KMS-11 (cell line): ENCODE data around the gene GIPC3.

ENCODE experiments used
- H2AFZ ChIP-seq: fragments of 200-600 bp; sonication (generic); 2 replicates; pipeline ENCODE4 v1.6.1; 2016; ENCODE audit warnings: antibody characterized with exemption, mixed run types, low read depth
- H3K27ac ChIP-seq: fragments of 200-600 bp; sonication (generic); 2 replicates; pipeline ENCODE4 v1.6.1; 2016; ENCODE audit warnings: mild to moderate bottlenecking, mixed run types
- H3K27me3 ChIP-seq: fragments of 200-600 bp; sonication (generic); 2 replicates; pipeline ENCODE4 v1.6.1; 2017; ENCODE audit warnings: mild to moderate bottlenecking, low read depth, mixed run types, moderate library complexity; ENCODE audit not compliant: insufficient read depth
- H3K36me3 ChIP-seq: fragments of 200-600 bp; sonication (generic); 2 replicates; pipeline ENCODE4 v1.6.1; 2017; ENCODE audit warnings: mild to moderate bottlenecking, mixed run types; ENCODE audit not compliant: insufficient read depth
- H3K4me1 ChIP-seq: fragments of 200-600 bp; sonication (generic); 2 replicates; pipeline ENCODE4 v1.6.1; 2016; ENCODE audit warnings: mild to moderate bottlenecking, low read depth, mixed run types; ENCODE audit not compliant: poor library complexity, severe bottlenecking
- H3K4me2 ChIP-seq: fragments of 200-600 bp; sonication (generic); 2 replicates; pipeline ENCODE4 v1.7.0; 2016; ENCODE audit warnings: mild to moderate bottlenecking, mixed run types
- H3K4me3 ChIP-seq: fragments of 200-600 bp; sonication (generic); IDR thresholded peaks from 2 replicates; pipeline ENCODE4 v1.6.1; 2017; ENCODE audit warnings: low read depth, low read length, mixed read lengths; ENCODE audit not compliant: insufficient read depth
- H3K79me2 ChIP-seq: fragments of 200-600 bp; sonication (generic); 2 replicates; pipeline ENCODE4 v1.6.1; 2016; ENCODE audit warnings: low read depth, mixed run types; ENCODE audit not compliant: insufficient read depth
- H3K9ac ChIP-seq: fragments of 200-600 bp; sonication (generic); 2 replicates; pipeline ENCODE4 v1.6.1; 2016; ENCODE audit warnings: mild to moderate bottlenecking, mixed run types
- H4K20me1 ChIP-seq: fragments of 200-600 bp; sonication (generic); 2 replicates; pipeline ENCODE4 v1.6.1; 2016; ENCODE audit warnings: mild to moderate bottlenecking, mixed run types; ENCODE audit not compliant: insufficient read depth
- TF ChIP-seq, protein P1 (sequence below): fragments of 200-600 bp; sonication (generic); conservative IDR thresholded peaks from 2 replicates; pipeline ENCODE4 v1.6.1; 2017; ENCODE audit warnings: low read depth, mild to moderate bottlenecking, antibody characterized with exemption, low read length, moderate library complexity, mixed read lengths

GIPC3 gene

DNA sequence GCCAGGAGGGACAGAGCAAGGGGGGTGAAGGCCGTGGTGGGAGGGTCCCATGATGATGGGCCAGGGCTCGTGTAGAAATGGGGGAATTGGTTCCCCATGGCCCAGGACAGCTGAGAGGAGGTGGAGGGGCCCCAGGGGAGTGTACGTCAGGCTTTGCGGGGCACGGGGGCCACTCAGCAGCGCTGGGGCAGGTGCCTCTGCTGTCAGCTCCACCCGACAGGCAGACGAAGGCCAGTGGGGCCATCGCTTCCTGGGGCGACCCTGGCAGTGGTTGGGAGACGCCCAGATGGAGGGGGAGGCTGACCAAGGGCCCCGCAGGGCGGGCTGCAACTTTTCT, 48.2 kb upstream of the GIPC3 start:
- H3K27ac ChIP-seq = no peak overlapping the region

DNA sequence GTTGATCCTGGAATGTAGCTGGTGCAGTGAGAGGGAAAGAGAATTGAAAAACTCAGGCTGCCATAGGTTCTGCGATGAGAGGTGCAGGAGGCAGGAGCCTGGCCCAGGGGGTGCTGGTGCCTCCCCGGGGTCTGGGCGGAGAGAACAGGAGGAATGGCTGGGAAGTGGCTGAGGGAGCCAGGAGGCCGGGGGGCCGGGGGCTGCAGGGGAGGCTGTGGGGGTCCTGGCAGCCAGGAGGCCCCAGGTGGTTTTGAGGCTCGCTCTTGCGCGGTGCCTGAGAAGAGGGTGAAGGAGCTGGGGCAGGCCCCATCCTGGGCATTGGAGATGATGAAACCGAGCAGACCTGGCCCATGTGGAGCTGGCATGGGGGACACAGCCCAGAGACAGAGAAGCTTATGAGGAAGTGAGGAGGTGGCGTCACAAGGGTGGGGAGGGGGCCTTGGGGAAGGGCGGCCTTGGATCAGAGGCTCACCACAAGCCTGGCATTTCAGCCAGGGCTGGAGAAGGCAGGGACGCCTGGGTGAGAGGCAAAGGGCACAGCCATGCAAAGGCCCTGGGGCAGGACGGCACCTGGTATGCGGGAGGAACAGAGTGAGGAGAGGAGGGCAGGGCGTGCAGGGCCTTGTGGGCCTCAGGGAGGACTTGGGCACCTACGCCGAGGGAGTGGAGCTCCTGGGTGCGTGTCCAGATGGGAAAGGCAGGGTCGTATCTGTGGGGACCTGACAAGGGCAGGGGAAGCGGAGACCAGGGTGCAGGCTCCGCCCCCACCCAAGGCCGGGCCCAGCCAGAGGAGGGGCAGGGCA, 47.6 kb upstream of the GIPC3 start:
- Histone ChIP-seq H2AFZ (no peak overlapping the region), H3K4me3 (no peak overlapping the region), H4K20me1 (no peaks in the 10 kb centered on the region), H3K27me3 (no peaks in the 10 kb centered on the region), H3K79me2 (no peaks in the 10 kb centered on the region), H3K9ac (no peak overlapping the region), H3K4me1 (no peaks in the 10 kb centered on the region), H3K27ac (no peak overlapping the region), H3K36me3 (no peaks in the 10 kb centered on the region), H3K4me2 (no peak overlapping the region)
- TF ChIP-seq, protein P1, sequence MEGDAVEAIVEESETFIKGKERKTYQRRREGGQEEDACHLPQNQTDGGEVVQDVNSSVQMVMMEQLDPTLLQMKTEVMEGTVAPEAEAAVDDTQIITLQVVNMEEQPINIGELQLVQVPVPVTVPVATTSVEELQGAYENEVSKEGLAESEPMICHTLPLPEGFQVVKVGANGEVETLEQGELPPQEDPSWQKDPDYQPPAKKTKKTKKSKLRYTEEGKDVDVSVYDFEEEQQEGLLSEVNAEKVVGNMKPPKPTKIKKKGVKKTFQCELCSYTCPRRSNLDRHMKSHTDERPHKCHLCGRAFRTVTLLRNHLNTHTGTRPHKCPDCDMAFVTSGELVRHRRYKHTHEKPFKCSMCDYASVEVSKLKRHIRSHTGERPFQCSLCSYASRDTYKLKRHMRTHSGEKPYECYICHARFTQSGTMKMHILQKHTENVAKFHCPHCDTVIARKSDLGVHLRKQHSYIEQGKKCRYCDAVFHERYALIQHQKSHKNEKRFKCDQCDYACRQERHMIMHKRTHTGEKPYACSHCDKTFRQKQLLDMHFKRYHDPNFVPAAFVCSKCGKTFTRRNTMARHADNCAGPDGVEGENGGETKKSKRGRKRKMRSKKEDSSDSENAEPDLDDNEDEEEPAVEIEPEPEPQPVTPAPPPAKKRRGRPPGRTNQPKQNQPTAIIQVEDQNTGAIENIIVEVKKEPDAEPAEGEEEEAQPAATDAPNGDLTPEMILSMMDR = no peak

More for the DNA sequence above, 48.2 kb upstream of the GIPC3 start:
- no peaks in the 10 kb centered on the region for H3K36me3 ChIP-seq
- TF ChIP-seq, protein P1 = no peak
- no peaks in the 10 kb centered on the region for H3K4me1 ChIP-seq
- no peak overlapping the region for H3K4me3 ChIP-seq
- H4K20me1 ChIP-seq = no peaks in the 10 kb centered on the region
- no peaks in the 10 kb centered on the region for H3K27me3 ChIP-seq
- H3K9ac ChIP-seq = no peak overlapping the region
- H3K79me2 ChIP-seq = no peaks in the 10 kb centered on the region
- no peak overlapping the region for H3K4me2 ChIP-seq
- no peak overlapping the region for H2AFZ ChIP-seq

DNA sequence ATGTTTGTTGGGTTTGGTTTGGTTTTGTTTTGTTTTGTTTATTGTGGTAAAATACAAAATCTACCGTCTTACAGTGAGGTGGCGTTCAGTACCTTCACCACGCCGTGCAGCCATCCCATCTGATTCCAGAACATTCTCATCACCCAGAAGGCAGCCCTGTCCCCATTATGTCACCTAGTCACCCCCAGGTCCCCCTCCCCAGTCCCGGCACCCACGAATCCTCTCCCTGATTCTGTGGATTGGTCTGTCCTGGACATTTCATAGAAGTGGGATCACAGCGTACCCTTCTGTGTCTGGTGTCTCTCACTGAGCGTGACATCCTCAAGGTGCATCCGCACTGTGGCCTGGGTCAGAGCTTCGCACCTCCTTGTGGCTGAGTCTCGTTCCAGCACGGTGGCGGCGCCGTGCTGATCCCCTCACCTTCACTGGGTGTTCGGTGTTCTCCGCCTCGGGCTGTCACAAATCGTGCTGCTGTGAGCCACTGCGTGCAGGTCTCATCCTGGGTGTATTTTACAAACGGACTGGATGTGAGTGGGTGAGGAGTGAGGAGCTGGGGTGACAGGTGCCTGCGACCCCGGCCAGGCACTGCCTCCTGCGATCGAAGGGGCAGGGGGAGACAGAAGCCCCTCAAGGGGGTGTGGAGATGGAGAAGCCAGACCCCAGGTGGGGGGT, 46.9 kb upstream of the GIPC3 start:
- Histone ChIP-seq H3K9ac (no peak overlapping the region), H3K36me3 (no peaks in the 10 kb centered on the region), H3K4me2 (no peak overlapping the region)

DNA sequence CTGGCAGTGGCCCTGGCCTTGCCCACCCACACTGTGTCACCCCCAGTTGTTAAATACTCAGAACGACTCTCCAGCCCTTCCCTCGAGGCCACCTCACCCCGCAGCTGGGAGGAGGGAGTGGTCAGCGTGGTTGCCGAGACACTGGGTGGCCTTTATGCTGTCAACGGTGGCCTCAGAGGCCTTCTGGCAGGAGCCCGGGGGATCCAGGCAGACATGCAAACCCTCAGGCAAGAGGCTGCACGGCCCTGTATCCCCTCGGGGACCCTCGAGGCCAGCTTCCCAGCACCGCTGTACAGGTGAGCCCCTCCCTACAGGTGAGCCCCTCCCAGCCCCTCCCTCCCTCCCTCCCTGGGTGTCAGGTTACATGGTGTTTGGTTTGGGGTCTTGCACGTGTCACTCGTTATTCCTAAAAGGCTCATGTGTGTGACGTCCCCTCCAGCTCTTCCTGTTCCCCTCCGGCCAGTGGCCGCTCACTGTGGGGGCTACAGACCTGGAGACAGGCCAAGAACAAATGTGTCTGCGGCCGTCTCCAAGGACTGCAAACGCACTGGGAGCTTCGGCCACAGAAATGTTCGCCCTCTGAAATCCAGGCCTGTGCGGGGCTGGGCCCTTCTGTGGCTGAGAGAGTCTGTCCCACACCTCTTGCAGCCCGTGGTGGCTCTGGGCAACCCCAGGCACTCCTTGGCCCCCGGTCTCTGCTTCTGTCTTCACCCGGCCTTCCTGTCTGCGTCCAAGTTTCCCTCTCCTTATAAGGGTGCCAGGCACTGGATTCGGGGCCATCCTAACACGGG, 46.1 kb upstream of the GIPC3 start, which contains the start of gene TEKTIP1:
TSS of gene TEKTIP1 (plus strand) at position 210 of the 791 bp plus-strand sequence. CDS start at position 214, 4 bp downstream.
- no peaks in the 10 kb centered on the region for H3K4me1 ChIP-seq
- H3K79me2 ChIP-seq = no peaks in the 10 kb centered on the region
- H3K9ac ChIP-seq = no peak within 1 kb of the TSS
- H3K27me3 ChIP-seq = no peaks in the 10 kb centered on the region
- H3K27ac ChIP-seq = no peak within 1 kb of the TSS
- no peak within 1 kb of the TSS for H3K4me2 ChIP-seq
- no peaks in the 10 kb centered on the region for H3K36me3 ChIP-seq
- no peak within 1 kb of the TSS for H2AFZ ChIP-seq
- H3K4me3 ChIP-seq = no peak within 1 kb of the TSS
- H4K20me1 ChIP-seq = no peaks in the 10 kb centered on the region
- TF ChIP-seq, protein P1 = no peak

More for the DNA sequence above, 46.9 kb upstream of the GIPC3 start:
- H3K79me2 ChIP-seq = no peaks in the 10 kb centered on the region
- H3K27me3 ChIP-seq = no peaks in the 10 kb centered on the region
- no peaks in the 10 kb centered on the region for H4K20me1 ChIP-seq
- no peaks in the 10 kb centered on the region for H3K4me1 ChIP-seq
- no peak overlapping the region for H3K27ac ChIP-seq
- H3K4me3 ChIP-seq = no peak overlapping the region
- TF ChIP-seq, protein P1 = no peak
- no peak overlapping the region for H2AFZ ChIP-seq
